Ureter (tissue), 1 donor: Measurements from ENCODE around the gene TRMT1. TPM values are rescaled to one million over a fixed set of nuclear protein-coding genes. Genes with fewer than 3 reads are reported as not detected.
"Not testable (repeated sequence)": the region's sequence is repeated elsewhere in the genome, so short reads cannot be mapped to it uniquely, and the experiment has no call there.

Experiments used
- DNase-seq: peaks from one replicate; pipeline ENCODE4 v3.0.0-alpha.2; 2020; ENCODE audit warnings: low spot score
- total RNA-seq: library from RNA; stranded (reverse); gene quantifications from one replicate; pipeline ENCODE4 v1.2.4, GENCODE V29; 2023
- donor health status: DM: yes; HTN: yes; CAD: no.

The TRMT1 gene
- 54.6 TPM for total RNA-seq

GRCh38 chr19:13116282-13117175 lies at the start of gene TRMT1:
Gene TRMT1 (minus strand): TSS chr19:13116740. CDS start chr19:13116399, 341 bp downstream.
- peak; percentile 94 for DNase-seq

- not testable (repeated sequence) for DNase-seq
These were observed 49.6 kb upstream of the TRMT1 start for GRCh38 chr19:13166151-13166550.

- DNase-seq = no peak
These were observed 48.8 kb upstream of the TRMT1 start for GRCh38 chr19:13165162-13165997.

- DNase-seq = peak; percentile 76
These were observed 48.0 kb upstream of the TRMT1 start for GRCh38 chr19:13164343-13165161.

- DNase-seq = peak; percentile 80
These were observed 47.2 kb upstream of the TRMT1 start for GRCh38 chr19:13163609-13164342.

- DNase-seq = peak; percentile 98
These were observed 46.4 kb upstream of the TRMT1 start for GRCh38 chr19:13162724-13163608.

GRCh38 chr19:13160557-13160956 lies 44.0 kb upstream of the TRMT1 start:
- no peak for DNase-seq

- DNase-seq = no peak
These were observed 43.2 kb upstream of the TRMT1 start for GRCh38 chr19:13159713-13160112.

- DNase-seq = peak; percentile 79
These were observed 39.2 kb upstream of the TRMT1 start for GRCh38 chr19:13155472-13156359.

GRCh38 chr19:13154911-13155471 lies 38.5 kb upstream of the TRMT1 start:
- peak; percentile 94 for DNase-seq

GRCh38 chr19:13154241-13154778 lies 37.8 kb upstream of the TRMT1 start:
- DNase-seq = peak; percentile 95

GRCh38 chr19:13153569-13154240 lies 37.2 kb upstream of the TRMT1 start:
- DNase-seq = no peak

GRCh38 chr19:13152974-13153568 lies 36.5 kb upstream of the TRMT1 start:
- DNase-seq = peak; percentile 99

GRCh38 chr19:13152356-13152973 lies 35.9 kb upstream of the TRMT1 start:
- no peak for DNase-seq

GRCh38 chr19:13151605-13152355 lies 35.2 kb upstream of the TRMT1 start:
- peak; percentile 98 for DNase-seq
